NCI-H69 (cell line): ENCODE data around the gene TMEM123.
"Not testable (repeated sequence)": the region's sequence is repeated elsewhere in the genome, so short reads cannot be mapped to it uniquely, and the experiment has no call there.

ENCODE experiments used
- DNase-seq: peaks from one replicate; lab custom pipeline; 2025; lab: John Stamatoyannopoulos, UW

The TMEM123 gene

DNA sequence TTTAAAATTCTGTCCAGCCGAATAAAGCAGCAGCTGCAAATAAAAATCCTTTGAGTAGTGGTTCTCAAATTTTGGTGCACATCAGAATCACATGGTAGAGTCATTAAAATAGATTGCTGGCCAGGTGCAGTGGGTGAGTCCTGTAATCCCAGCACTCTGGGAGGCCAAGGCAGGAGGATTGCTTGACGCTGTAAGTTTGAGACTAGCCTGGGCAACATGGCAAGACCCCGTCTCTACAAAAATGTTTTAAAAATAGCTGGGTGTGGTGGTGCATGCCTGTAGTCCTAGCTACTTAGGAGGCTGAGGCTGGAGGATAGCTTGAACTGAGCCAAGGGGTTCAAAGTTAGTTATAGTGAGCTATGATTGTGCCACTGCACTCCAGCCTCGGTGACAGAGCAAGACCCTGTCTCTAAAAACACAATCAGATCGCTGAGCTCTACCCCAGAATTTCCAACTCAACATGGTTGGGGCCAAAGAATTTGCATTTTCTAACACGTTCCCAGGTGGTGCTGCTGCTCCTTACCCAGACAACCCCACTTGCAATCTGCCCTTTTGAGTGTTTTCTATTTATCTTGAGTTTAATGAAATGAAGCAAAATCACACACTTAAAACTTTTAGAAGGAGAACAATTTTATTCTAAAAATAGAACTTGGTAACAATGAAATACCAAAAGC, 56.7 kb downstream of the TMEM123 start:
- no peak for DNase-seq

DNA sequence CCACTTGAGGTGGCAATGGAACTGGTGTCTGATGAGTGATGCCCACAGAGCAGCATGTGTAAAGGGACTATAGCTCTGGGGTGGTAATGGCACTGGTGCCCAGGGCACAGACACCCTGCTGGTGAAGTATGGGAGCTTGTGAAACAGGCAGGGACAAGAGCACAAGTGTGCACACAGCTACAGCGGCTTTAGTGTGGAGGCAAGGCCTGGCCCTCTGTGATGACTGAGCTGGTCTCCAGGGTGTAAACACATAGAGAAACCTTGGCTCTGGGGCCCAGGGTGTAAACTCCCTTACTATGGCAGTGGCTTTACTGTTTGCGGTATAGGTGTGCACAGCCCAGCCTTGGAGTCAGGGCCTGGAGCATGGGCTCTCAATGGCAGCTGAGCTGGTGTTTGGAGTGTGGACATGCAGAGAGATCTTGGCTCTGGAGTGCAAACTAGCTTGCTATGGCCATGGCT, 59.3 kb downstream of the TMEM123 start:
- DNase-seq = no peak

- DNase-seq = peak; percentile 33
Observed at GRCh38 chr11:102391549-102392237, 60.9 kb downstream of the TMEM123 start.

DNA sequence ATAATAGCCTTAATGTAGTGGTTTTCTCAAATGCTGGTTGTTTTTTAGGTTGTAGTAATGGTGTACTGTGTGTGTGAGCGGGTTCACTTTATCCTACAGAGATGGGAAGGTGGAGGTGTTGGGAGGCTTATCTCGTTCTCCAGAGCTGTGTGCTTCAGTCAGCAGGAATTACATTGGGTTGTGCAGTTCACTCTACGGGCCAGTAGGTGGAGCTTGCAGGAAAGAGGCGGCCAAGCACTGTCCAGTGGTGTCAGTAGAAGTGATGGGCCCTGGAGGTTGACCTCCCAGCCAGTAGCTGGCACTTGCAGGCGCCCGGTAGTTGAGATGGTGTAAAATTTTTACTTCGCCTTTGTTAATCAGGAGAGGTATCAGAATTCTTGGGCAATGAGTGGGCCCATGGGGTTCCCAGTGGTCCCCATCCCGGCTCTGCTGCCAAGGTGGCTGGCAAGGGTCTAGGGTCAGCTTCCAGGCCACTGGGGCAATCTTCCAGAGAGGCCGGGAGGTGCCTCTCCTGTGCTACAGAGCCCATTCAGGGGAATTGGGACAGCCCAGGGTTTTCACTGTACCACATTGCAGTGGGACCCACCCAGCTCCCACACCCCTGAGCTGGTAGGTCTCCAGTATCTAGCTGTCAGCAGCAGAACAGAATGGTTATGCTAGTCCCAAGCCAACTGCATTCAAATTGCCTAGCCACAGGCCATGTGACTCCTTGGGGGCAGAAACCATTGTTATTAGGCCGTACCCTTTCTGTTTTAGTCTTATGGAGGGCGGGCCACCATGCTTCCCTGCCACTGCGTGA, 61.7 kb downstream of the TMEM123 start:
- peak; percentile 79 for DNase-seq

- DNase-seq = no peak
Observed at GRCh38 chr11:102389253-102389652, 63.3 kb downstream of the TMEM123 start.

DNA sequence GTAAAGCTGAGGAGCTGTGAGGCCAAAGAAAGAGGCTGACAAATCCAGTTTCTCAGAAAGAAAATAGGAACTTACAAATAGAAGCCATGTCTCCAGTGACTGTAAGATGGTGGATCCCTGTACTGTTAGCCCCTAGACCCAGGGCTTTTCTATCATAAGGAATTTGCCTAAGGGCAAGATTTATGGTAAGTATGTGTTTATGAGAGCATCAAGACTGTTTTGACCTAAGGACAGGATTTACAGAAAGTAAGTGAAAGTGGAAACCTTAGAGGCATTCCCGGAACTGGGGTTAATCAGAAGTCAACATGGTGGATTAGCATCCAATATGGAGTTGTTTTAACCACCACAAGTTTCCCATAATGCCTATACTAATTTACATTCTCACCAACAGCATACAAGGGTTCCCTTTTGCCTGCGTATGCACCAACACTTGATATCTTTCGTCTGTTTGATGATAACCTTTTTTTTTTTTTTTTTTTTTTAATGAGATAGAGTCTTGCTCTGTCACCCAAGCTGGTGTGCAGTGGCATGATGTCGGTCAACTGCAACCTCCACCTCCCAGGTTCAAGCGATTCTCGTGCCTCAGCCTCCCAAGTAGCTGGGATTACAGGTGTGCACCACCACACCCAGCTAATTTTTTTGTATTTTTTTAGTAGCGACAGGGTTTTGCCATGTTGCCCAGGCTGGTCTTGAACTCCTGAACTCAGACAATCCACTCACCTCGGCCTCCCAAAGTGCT, 65.4 kb downstream of the TMEM123 start:
- DNase-seq = no peak

- no peak for DNase-seq
Observed at GRCh38 chr11:102386136-102386734, 66.3 kb downstream of the TMEM123 start.

GRCh38 chr11:102385085-102386007, 67.2 kb downstream of the TMEM123 start:
- DNase-seq = no peak

- no peak for DNase-seq
Observed at GRCh38 chr11:102384419-102385079, 68.0 kb downstream of the TMEM123 start.

DNA sequence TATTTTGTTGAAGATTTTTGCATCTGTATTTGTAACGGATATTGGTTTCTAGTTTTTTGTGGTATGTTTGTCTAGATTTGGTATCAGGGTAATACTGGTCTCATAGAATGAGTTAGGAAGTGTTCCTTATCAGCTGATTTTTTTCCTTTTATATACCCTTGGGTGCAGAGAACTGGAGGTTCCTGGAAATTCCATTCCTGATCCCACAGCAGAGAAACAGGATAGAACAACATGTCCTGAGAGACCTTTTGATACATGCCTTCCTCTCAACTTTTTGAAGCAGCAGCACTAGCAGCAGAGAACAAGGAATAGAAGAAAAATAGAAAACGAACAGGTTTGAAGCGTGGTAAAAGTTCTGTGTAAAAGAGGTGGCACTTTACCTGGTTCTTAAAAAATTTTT, 68.7 kb downstream of the TMEM123 start:
- DNase-seq = no peak

DNA sequence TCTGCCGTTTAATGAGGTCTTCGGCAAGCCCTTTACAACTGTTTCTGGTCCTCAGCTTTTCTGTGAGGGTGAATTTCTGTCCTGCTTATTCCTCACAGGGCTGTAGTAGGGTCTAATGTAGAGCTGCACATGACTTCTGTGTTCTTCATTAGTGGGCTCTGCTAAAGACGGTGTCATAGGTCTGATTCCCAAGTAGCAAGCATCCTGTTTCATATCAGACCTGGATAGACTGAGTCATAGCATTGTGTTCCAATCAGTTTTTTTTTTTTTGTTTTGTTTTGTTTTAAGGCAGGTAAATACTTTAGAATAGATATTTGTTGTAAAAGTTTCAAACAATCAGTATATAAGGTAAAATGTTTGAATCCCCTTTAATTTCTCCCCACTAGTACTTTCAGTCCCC, 70.2 kb downstream of the TMEM123 start:
- no peak for DNase-seq

- no peak for DNase-seq
Observed at GRCh38 chr11:102378818-102379217, 73.7 kb downstream of the TMEM123 start.

GRCh38 chr11:102377891-102378290, 74.7 kb downstream of the TMEM123 start:
- no peak for DNase-seq

DNA sequence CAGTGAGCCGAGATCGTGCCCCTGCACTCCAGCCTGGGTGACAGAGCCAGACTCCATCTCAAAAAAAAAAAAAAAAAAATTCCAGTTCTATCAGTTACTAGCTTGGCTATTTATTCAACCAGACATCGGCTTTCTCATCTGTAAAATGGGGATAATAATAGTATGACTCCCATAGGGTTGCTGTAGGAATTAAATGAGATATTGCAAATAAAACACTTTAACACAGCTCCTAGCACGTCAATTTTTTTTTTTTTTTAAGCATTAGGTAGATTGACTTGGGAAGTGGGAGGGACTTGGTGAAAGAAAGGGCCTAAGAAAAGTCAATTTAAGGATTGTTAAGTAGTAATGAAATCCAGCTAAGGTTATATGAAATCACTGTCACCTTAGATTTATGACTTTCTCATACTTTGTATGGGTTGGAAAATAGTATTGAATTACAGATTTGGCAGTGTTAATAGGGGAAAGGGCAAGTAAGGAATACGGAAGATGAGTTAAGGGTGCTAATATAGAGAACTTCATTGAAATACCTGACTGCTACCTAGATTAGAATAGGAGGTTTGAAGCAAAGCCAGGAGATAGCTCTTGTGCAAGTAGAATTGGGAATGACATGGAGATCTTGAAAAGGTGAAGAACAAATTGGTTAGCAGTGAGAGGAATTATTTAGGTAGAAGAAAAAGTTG, 76.7 kb downstream of the TMEM123 start:
- no peak for DNase-seq

DNA sequence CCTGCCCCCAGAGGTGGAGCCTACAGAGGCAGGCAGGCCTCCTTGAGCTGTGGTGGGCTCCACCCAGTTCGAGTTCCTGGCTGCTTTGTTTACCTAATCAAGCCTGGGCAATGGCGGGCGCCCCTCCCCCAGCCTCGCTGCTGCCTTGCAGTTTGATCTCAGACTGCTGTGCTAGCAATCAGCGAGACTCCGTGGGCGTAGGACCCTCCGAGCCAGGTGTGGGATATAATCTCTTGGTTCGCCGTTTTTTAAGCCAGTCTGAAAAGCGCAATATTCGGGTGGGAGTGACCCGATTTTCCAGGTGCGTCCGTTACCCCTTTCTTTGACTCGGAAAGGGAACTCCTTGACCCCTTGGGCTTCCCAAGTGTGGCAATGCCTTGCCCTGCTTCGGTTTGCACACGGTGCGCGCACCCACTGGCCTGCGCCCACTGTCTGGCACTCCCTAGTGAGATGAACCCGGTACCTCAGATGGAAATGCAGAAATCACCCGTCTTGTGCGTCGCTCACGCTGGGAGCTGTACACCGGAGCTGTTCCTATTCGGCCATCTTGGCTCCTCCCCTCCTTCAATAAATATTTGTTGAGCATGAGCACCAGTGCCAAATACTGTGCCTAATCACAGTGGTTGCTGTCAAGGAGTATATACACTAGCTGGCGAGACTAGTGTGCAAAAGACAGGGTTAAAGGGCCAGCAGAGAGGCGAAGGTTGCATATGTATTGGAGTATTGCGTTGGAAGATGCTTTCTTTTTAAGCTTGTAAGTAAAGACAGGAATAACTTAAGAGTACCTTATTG, 77.7 kb downstream of the TMEM123 start:
- not testable (repeated sequence) for DNase-seq

DNA sequence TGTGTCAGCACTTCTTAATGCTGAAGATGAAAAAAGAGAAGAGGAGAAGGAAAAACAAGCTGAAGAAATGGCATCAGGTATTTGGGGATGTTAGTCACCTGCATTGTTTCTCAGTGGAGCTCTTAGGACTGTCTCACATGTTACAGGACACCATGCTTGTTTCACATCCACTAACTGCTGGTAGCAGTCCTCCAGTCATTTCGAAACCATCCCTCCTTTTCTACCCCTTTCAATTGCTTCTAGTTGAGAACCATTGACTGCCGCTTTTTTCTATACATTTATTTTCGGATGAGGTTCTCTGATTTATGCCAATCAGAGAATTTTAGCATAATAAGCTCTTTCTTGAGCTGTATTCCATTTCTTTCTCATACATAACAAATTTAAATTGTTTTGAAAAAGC, 84.1 kb downstream of the TMEM123 start:
- DNase-seq = no peak

GRCh38 chr11:102367364-102367763, 85.2 kb downstream of the TMEM123 start:
- peak; percentile 32 for DNase-seq

DNA sequence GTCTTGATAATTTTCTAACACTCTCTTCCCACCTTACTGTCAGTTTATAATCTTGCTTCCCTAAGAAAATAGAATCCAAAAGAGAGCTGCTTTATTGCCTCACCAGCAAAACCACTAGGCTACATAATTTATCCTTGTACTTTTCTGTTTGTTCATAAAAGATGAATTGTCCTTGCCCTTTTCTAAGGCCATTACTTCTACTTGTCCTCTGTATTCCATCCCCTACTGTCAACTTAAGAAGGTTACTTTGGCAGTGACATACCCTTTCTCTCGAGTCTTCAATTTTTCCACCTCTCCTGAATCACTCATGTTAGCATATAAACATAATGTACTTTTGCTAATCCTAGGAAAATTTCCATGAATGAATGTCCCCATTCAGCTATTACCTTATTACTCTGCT, 87.6 kb downstream of the TMEM123 start:
- DNase-seq = no peak
